HepG2 (cell line): ENCODE results near the gene OR2F2. TPM values are rescaled to one million over a fixed set of nuclear protein-coding genes. Genes with fewer than 3 reads are reported as not detected.
A peak's percentile ranks its signal among the peaks of the same experiment; 100 is the strongest.

Experiments used
- FOXO1 ChIP-seq: sonication (generic); formaldehyde crosslinking; IDR thresholded peaks from 2 replicates; pipeline ENCODE4 v1.4.0; 2020; ENCODE audit warnings: missing genetic modification reagents
- HNRNPL ChIP-seq: fragments of 200-400 bp; formaldehyde crosslinking; IDR thresholded peaks from 2 replicates; pipeline ENCODE4 v1.6.1; 2017; ENCODE audit warnings: mild to moderate bottlenecking, low read depth, low read length
- HNRNPUL1 ChIP-seq: fragments of 200-400 bp; formaldehyde crosslinking; IDR thresholded peaks from 2 replicates; pipeline ENCODE4 v1.6.1; 2017; ENCODE audit warnings: low read depth, mild to moderate bottlenecking, low read length, moderate library complexity
- HOXA9 ChIP-seq: sonication (generic); formaldehyde crosslinking; IDR thresholded peaks from 2 replicates; pipeline ENCODE4 v1.8.1; 2022; ENCODE audit warnings: missing genetic modification reagents, mild to moderate bottlenecking, moderate library complexity, borderline replicate concordance
- JDP2 ChIP-seq: sonication (generic); formaldehyde crosslinking; IDR thresholded peaks from 2 replicates; pipeline ENCODE4 v1.8.1; 2022; ENCODE audit warnings: missing genetic modification reagents, borderline replicate concordance
- KLF16 ChIP-seq, 2 experiments: sonication (generic) in 1 of 2; formaldehyde crosslinking in 1 of 2; IDR thresholded peaks; 2 replicates each; pipeline versions ENCODE4 v1.6.1 to v1.8.0; 2016 to 2023; ENCODE audit warnings: missing genetic modification reagents in 2 of 2, missing compliant biosample characterization in 1 of 2
- MED8 ChIP-seq: sonication (generic); formaldehyde crosslinking; IDR thresholded peaks from 2 replicates; pipeline ENCODE4 v1.8.1; 2023; ENCODE audit warnings: mild to moderate bottlenecking, missing genetic modification reagents; ENCODE audit not compliant: insufficient replicate concordance
- NONO ChIP-seq, 2 experiments: fragments of 450-650 bp in 1 of 2; sonication (generic) in 1 of 2; formaldehyde crosslinking in 1 of 2; IDR thresholded peaks in 1 of 2; conservative IDR thresholded peaks in 1 of 2; 2 replicates each; pipeline versions ENCODE4 v1.6.1 to v1.8.0; 2017 to 2022; ENCODE audit warnings: mild to moderate bottlenecking in 1 of 2, missing genetic modification reagents in 1 of 2, moderate library complexity in 1 of 2
- NR2F2 ChIP-seq: IDR thresholded peaks from 2 replicates; pipeline ENCODE4 v1.6.1; 2012; ENCODE audit warnings: low read depth, inconsistent platforms, borderline replicate concordance
- NR2F6 ChIP-seq, 2 experiments: IDR thresholded peaks; 2 replicates each; pipeline ENCODE4 v1.6.1; 2016; ENCODE audit warnings: antibody characterized with exemption in 1 of 2, mild to moderate bottlenecking in 1 of 2
- RARA ChIP-seq: IDR thresholded peaks from 2 replicates; pipeline ENCODE4 v1.6.1; 2016; ENCODE audit warnings: missing genetic modification reagents, missing compliant biosample characterization
- TMF1 ChIP-seq: sonication (generic); formaldehyde crosslinking; IDR thresholded peaks from 2 replicates; pipeline ENCODE4 v1.8.1; 2022; ENCODE audit warnings: low read depth, missing genetic modification reagents
- ZHX1 ChIP-seq: sonication (generic); formaldehyde crosslinking; IDR thresholded peaks from 2 replicates; pipeline ENCODE4 v1.8.1; 2022; ENCODE audit warnings: low read depth, mild to moderate bottlenecking, missing genetic modification reagents
- ZKSCAN1 ChIP-seq: fragments of 150-350 bp; IDR thresholded peaks from 2 replicates; pipeline ENCODE4 v1.6.1; 2014; ENCODE audit warnings: low read length
- ZNF33B ChIP-seq: sonication (generic); formaldehyde crosslinking; IDR thresholded peaks from 2 replicates; pipeline ENCODE4 v1.5.1; 2020; ENCODE audit warnings: mild to moderate bottlenecking, missing genetic modification reagents
- ZNF367 ChIP-seq: sonication (generic); formaldehyde crosslinking; IDR thresholded peaks from 2 replicates; pipeline ENCODE4 v1.4.0; 2020; ENCODE audit warnings: missing genetic modification reagents, borderline replicate concordance
- ZNF382 ChIP-seq: sonication (generic); formaldehyde crosslinking; IDR thresholded peaks from 2 replicates; pipeline ENCODE4 v1.5.0; 2020; ENCODE audit warnings: missing genetic modification reagents, mild to moderate bottlenecking, borderline replicate concordance
- ZNF768 ChIP-seq: sonication (generic); formaldehyde crosslinking; IDR thresholded peaks from 2 replicates; pipeline ENCODE4 v1.4.0; 2020; ENCODE audit warnings: missing genetic modification reagents
- polyA plus RNA-seq, 8 experiments: library from polyadenylated mRNA; depleted of rRNA in 3 of 8; stranded (reverse) in 7 of 8; unstranded in 1 of 8; fragments of >200 nt; fragmentation: Illumina TruSeq in 4 of 8; extraction: Trizol in 4 of 8; gene quantifications; 2 replicates each; pipeline versions ENCODE4 v1.2.1 to v1.2.3, GENCODE V29; 2011 to 2016; ENCODE audit warnings: low read depth in 4 of 8, missing spikeins in 1 of 8, mixed read lengths in 1 of 8; ENCODE audit not compliant: insufficient read depth in 1 of 8
- total RNA-seq, 5 experiments: library from RNA; depleted of rRNA; stranded (reverse); fragments of >200 nt; fragmentation: Illumina TruSeq; extraction: Trizol; gene quantifications; 2 replicates each; pipeline ENCODE4 v1.2.3, GENCODE V29; 2016; ENCODE audit warnings: low read depth in 1 of 5
- TF ChIP-seq, protein P1 (sequence below): sonication (generic); formaldehyde crosslinking; IDR thresholded peaks from 2 replicates; pipeline ENCODE4 v1.5.0; 2020; ENCODE audit warnings: missing genetic modification reagents, mild to moderate bottlenecking, borderline replicate concordance
- TF ChIP-seq, protein P2 (sequence below): sonication (generic); formaldehyde crosslinking; IDR thresholded peaks from 2 replicates; pipeline ENCODE4 v1.8.0; 2022; ENCODE audit warnings: mild to moderate bottlenecking, missing genetic modification reagents, borderline replicate concordance
- TF ChIP-seq, protein P3 (sequence below): sonication (generic); formaldehyde crosslinking; IDR thresholded peaks from 2 replicates; pipeline ENCODE4 v1.8.0; 2022; ENCODE audit warnings: missing genetic modification reagents, low read depth, mild to moderate bottlenecking, borderline replicate concordance
- TF ChIP-seq, protein P4 (sequence below): sonication (generic); formaldehyde crosslinking; IDR thresholded peaks from 2 replicates; pipeline ENCODE4 v1.4.0; 2020; ENCODE audit warnings: missing genetic modification reagents

Gene OR2F2
- total and polyA plus RNA-seq, 2 of the 13 experiments (the other 11 are each of a cell fraction or from before 2014, with no cell fraction given), result 0.13 TPM; not detected in 1

DNA sequence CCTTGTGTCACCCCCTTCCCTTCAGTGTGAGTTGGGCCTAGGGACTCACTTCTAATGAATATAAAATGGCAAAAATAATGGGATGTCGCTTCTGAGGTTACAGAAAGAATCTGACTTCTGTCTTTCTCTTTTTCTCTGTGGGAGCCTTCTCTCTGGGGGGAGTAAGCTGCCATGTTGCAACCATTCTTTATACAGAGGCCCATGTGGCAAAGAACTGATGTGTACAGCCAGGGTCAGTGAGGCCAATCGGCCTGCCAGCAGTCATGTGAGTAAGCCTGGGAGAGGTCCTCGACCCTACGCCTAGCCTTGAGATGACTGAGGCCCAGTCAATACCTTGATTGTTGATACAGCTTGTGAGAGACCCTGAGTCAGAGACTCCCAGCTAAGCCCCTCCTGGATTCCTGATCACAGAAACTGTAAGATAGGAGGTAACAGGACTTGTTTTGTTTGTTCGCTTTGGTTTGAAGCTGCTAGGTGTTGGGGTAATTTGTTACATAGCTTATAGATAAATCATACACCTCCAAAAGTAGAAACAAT, 34.7 kb upstream of the OR2F2 start (continued):
- no peak for TF ChIP-seq NONO (IDR thresholded peaks at IDR 0.05)
- 0 out of 2 replicates have a peak, but pooled peaks have one; percentile 29 for TF ChIP-seq NONO (CRISPR knock-in tag; conservative IDR thresholded peaks at IDR 0.05)
- TF ChIP-seq JDP2 (CRISPR knock-in tag), result no peak
- TF ChIP-seq HNRNPUL1, result no peak
- peak in 1 of 2 experiments; percentile 72; a peak in 2 of 4 replicates for TF ChIP-seq KLF16 (CRISPR knock-in tag; IDR thresholded peaks at IDR 0.05)
- TF ChIP-seq ZNF367 (CRISPR knock-in tag), result no peak
- TF ChIP-seq HNRNPL, result no peak
- TF ChIP-seq FOXO1 (CRISPR knock-in tag), result peak; percentile 88; the same call in 1 of the 2 replicates
- TF ChIP-seq HOXA9 (CRISPR knock-in tag), result no peak
- no peak for TF ChIP-seq TMF1 (CRISPR knock-in tag)
- TF ChIP-seq, protein P1, sequence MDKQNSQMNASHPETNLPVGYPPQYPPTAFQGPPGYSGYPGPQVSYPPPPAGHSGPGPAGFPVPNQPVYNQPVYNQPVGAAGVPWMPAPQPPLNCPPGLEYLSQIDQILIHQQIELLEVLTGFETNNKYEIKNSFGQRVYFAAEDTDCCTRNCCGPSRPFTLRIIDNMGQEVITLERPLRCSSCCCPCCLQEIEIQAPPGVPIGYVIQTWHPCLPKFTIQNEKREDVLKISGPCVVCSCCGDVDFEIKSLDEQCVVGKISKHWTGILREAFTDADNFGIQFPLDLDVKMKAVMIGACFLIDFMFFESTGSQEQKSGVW (CRISPR knock-in tag), result no peak
- no peak for TF ChIP-seq ZHX1 (CRISPR knock-in tag)
- no peak for TF ChIP-seq ZNF768 (CRISPR knock-in tag)
- no peak for TF ChIP-seq ZNF382 (CRISPR knock-in tag)
- peak; percentile 90 for TF ChIP-seq NR2F6 (IDR thresholded peaks at IDR 0.05)
- peak; percentile 96 for TF ChIP-seq NR2F6 (CRISPR knock-in tag; IDR thresholded peaks at IDR 0.05)
- TF ChIP-seq, protein P2, sequence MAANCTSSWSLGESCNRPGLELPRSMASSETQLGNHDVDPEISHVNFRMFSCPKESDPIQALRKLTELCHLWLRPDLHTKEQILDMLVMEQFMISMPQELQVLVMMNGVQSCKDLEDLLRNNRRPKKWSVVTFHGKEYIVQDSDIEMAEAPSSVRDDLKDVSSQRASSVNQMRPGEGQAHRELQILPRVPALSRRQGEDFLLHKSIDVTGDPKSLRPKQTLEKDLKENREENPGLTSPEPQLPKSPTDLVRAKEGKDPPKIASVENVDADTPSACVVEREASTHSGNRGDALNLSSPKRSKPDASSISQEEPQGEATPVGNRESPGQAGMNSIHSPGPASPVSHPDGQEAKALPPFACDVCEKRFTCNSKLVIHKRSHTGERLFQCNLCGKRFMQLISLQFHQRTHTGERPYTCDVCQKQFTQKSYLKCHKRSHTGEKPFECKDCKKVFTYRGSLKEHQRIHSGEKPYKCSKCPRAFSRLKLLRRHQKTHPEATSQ (CRISPR knock-in tag), result 0 out of 2 replicates have a peak, but pooled peaks have one; percentile 14
- no peak for TF ChIP-seq MED8 (CRISPR knock-in tag)
- TF ChIP-seq, protein P3, sequence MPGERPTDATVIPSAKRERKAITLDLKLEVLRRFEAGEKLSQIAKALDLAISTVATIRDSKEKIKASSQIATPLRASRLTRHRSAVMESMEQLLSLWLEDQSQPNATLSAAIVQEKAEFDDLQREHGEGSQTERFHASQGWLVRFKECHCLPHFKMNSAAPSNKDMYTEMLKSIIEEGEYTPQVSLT (CRISPR knock-in tag), result no peak
- no peak for TF ChIP-seq ZNF33B
- TF ChIP-seq NR2F2, result peak; percentile 92
- no peak for TF ChIP-seq ZKSCAN1
- peak; percentile 95 for TF ChIP-seq RARA (CRISPR knock-in tag)
- TF ChIP-seq, protein P4, sequence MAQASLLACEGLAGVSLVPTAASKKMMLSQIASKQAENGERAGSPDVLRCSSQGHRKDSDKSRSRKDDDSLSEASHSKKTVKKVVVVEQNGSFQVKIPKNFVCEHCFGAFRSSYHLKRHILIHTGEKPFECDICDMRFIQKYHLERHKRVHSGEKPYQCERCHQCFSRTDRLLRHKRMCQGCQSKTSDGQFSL (CRISPR knock-in tag), result 0 out of 2 replicates have a peak, but pooled peaks have one; percentile 48
